GM12873 (cell line): Measurements from ENCODE around the gene ARL15.

Experiments used
- CTCF ChIP-seq: IDR thresholded peaks from 2 replicates; pipeline ENCODE4 v1.5.1; 2012; ENCODE audit warnings: low read depth, mild to moderate bottlenecking, moderate library complexity, low read length, control low read depth; ENCODE audit not compliant: insufficient read depth; ENCODE audit errors: missing control alignments

Gene ARL15

GRCh38 chr5:53893626-53894025 is 416.7 kb downstream of the ARL15 start:
- no peak for TF ChIP-seq CTCF

- no peak for TF ChIP-seq CTCF
Observed at GRCh38 chr5:53892224-53892623, 418.1 kb downstream of the ARL15 start.

- no peak for TF ChIP-seq CTCF
Observed at GRCh38 chr5:53891159-53891558, 419.2 kb downstream of the ARL15 start.

- TF ChIP-seq CTCF = no peak
Observed at GRCh38 chr5:53890490-53890889, 419.9 kb downstream of the ARL15 start.

GRCh38 chr5:53884844-53885243 is 425.5 kb downstream of the ARL15 start:
- no peak for TF ChIP-seq CTCF

GRCh38 chr5:53884417-53884816 is 426.0 kb downstream of the ARL15 start:
- no peak for TF ChIP-seq CTCF

- no peak for TF ChIP-seq CTCF
Observed at GRCh38 chr5:53882676-53883031, 427.7 kb downstream of the ARL15 start.

- TF ChIP-seq CTCF = no peak
Observed at GRCh38 chr5:53882006-53882675, 428.2 kb downstream of the ARL15 start.
